Measurements from ENCODE around the gene ATMIN. TPM values are rescaled to one million over a fixed set of nuclear protein-coding genes. Genes with fewer than 3 reads are reported as not detected.
A peak's percentile ranks its signal among the peaks of the same experiment; 100 is the strongest.

ATMIN gene
- polyA plus RNA-seq (2011; rRNA removed): 38.1 and 48.1 TPM in 2 replicates
- polyA minus RNA-seq (2011; rRNA and poly(A)+ RNA removed): 26.1 and 36.1 TPM in 2 replicates

DNA sequence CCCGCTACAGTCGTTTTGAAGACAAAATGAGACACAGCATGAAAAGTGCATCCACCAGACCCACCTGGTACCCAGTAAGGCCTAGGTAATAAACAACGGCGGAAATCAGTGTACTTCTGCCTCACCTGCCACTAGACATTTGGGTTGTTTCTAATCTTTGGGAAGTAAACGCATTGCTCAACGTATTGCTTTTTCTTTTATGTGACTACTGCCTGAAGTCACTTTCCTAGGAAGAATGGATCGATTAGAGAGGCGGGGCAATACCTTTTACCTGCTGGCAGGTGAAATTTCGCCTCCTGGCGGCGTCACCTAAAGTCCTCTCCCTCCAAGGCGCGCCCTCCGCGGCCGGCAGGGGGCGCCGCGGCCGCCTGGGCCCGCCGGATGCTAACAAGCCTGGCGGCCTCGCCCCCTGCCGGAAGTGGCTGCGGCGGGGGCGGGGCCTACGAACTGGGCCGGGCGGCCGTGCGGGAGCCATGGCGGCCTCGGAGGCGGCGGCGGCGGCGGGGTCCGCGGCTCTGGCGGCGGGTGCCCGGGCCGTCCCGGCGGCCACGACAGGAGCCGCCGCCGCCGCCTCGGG is at the start of gene ATMIN:
TSS of gene ATMIN (plus strand) at position 445 of the 577 bp plus-strand sequence. CDS start at position 474, 29 bp downstream.
- CTCF ChIA-PET: interaction anchor here (0.6 to 6.0 kb wide), 52 partner anchors 9 to 1858 kb away, joined by 3 to 47 read pairs (median 4); partner anchors contain the start of gene C16orf46
- Histone ChIP-seq H3K27ac (ENCODE audit: low read depth, low read length) (peak within 1 kb of the TSS; percentile 47), H3K27me3 (ENCODE audit: control insufficient read depth, insufficient read depth, low read length) (no peaks in the 10 kb centered on the region), H3K4me3 (ENCODE audit: low read depth, low read length) (peak within 1 kb of the TSS; percentile 74), H3K9me3 (ENCODE audit: control insufficient read depth, insufficient read depth, low read length) (no peaks in the 10 kb centered on the region)
- DNase-seq (ENCODE audit: low read depth, low spot score): peak; percentile 36
- peak; percentile 95 for TF ChIP-seq CTCF (IDR thresholded peaks at IDR 0.05; ENCODE audit: low read depth, low read length)
- POLR2A ChIA-PET: no interaction called here

DNA sequence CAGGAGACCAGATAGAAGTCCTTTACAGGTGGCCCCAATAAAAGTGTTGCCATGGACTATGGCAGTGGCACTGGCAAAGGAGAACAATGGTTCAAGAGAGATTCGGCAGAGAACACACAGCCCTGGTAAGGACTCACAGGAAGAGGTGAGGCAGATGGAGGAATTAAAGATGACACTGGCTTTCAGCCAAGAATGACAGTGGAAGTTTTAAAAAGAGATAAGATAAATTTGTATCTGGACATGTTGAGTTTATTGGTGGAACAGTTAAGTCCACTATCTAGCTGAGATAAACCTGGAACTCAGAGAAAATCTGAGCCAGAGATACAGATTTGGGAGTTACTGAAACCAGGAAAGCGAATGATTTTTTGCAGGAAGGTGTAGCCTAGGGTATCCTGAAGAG is 49.1 kb upstream of the ATMIN start:
- Histone ChIP-seq H3K27ac (ENCODE audit: low read depth, low read length) (no peak overlapping the region), H3K4me3 (ENCODE audit: low read depth, low read length) (no peak overlapping the region), H3K9me3 (ENCODE audit: control insufficient read depth, insufficient read depth, low read length) (no peaks in the 10 kb centered on the region), H3K27me3 (ENCODE audit: control insufficient read depth, insufficient read depth, low read length) (no peaks in the 10 kb centered on the region)
- ChIA-PET POLR2A (no interaction called here), CTCF (interaction anchor here (10.6 kb wide), 1 partner anchor 18 kb away, joined by 120 read pairs; no protein-coding TSS in a partner anchor)
- DNase-seq (ENCODE audit: low read depth, low spot score): no peak
- no peak for TF ChIP-seq CTCF (IDR thresholded peaks at IDR 0.05; ENCODE audit: low read depth, low read length)

DNA sequence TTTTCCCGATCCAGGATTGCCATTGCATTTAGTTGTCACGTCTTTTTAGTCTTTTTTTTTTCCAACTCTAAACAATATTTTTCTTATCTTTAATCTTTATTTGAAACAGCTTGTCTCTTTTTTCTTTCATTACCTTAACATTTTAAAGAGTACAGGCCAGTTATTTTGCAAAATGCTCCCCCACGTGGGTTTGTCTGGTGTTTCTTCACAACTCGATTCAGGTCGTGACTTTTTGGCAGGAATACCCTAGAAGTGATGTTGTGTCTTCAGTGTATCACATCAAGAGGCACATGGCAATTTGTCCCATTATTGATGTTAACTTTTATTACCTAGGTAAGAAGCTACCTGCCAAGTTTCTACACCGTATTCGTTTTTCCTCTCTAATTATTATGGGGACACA is 46.9 kb upstream of the ATMIN start:
- POLR2A ChIA-PET: no interaction called here
- Histone ChIP-seq H3K27me3 (ENCODE audit: control insufficient read depth, insufficient read depth, low read length) (no peaks in the 10 kb centered on the region), H3K9me3 (ENCODE audit: control insufficient read depth, insufficient read depth, low read length) (no peaks in the 10 kb centered on the region), H3K4me3 (ENCODE audit: low read depth, low read length) (no peak overlapping the region), H3K27ac (ENCODE audit: low read depth, low read length) (no peak overlapping the region)
- no peak for DNase-seq (ENCODE audit: low read depth, low spot score)
- CTCF ChIA-PET: interaction anchor here (10.6 kb wide), 1 partner anchor 16 kb away, joined by 120 read pairs; no protein-coding TSS in a partner anchor
- no peak for TF ChIP-seq CTCF (IDR thresholded peaks at IDR 0.05; ENCODE audit: low read depth, low read length)

DNA sequence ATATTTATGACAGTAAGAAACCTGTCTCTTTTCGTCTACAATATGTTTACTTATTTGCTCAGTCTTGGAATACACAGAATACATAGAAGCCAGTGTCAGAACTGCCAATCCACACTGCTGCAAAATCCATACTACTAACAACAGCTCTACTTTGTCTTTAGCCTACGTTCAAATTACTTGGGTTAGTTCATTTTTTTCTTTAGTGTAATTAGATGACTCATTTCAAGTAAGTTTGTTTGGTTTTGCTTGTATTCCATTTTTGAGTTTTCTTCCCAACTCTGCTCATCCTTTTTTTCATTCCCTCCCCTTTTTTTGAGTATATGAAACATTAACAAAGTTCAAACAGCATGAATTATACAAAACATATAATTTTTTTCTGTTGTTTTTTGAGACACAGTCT is 45.8 kb upstream of the ATMIN start:
- no peaks in the 10 kb centered on the region for H3K27me3 ChIP-seq (ENCODE audit: control insufficient read depth, insufficient read depth, low read length)
- H3K4me3 ChIP-seq (ENCODE audit: low read depth, low read length): no peak overlapping the region
- no peak overlapping the region for H3K27ac ChIP-seq (ENCODE audit: low read depth, low read length)
- no peaks in the 10 kb centered on the region for H3K9me3 ChIP-seq (ENCODE audit: control insufficient read depth, insufficient read depth, low read length)
- POLR2A ChIA-PET: no interaction called here
- CTCF ChIA-PET: interaction anchor here (1.2 to 10.6 kb wide), 2 partner anchors 15 to 41 kb away, joined by 3 to 120 read pairs; no protein-coding TSS in a partner anchor
- no peak for TF ChIP-seq CTCF (IDR thresholded peaks at IDR 0.05; ENCODE audit: low read depth, low read length)
- DNase-seq (ENCODE audit: low read depth, low spot score): no peak

- no peak overlapping the region for H3K4me3 ChIP-seq (ENCODE audit: low read depth, low read length)
- POLR2A ChIA-PET: no interaction called here
- CTCF ChIA-PET: interaction anchor here (0.7 to 10.6 kb wide), 3 partner anchors 11 to 42 kb away, joined by 3 to 120 read pairs (median 3); no protein-coding TSS in a partner anchor
- TF ChIP-seq CTCF (IDR thresholded peaks at IDR 0.05; ENCODE audit: low read depth, low read length): no peak
- no peaks in the 10 kb centered on the region for H3K9me3 ChIP-seq (ENCODE audit: control insufficient read depth, insufficient read depth, low read length)
- H3K27me3 ChIP-seq (ENCODE audit: control insufficient read depth, insufficient read depth, low read length): no peaks in the 10 kb centered on the region
- no peak overlapping the region for H3K27ac ChIP-seq (ENCODE audit: low read depth, low read length)
- DNase-seq (ENCODE audit: low read depth, low spot score): no peak
These were observed 45.1 kb upstream of the ATMIN start for GRCh38 chr16:80990577-80990976.

Measured in AG04450 (cell line).